GM18508 (cell line): ENCODE data around the gene LARP4B.

Experiments used
- ATAC-seq: cut with Tn5 transposase; IDR thresholded peaks from one replicate; pipeline ENCODE4 v1.9.1; 2021; ENCODE audit warnings: moderate number of reproducible peaks; ENCODE audit not compliant: insufficient read depth, unreplicated experiment

LARP4B gene

GRCh38 chr10:929960-930624 lies 1.4 kb downstream of the LARP4B start:
- ATAC-seq, result no peak

GRCh38 chr10:927131-927530 lies 4.4 kb downstream of the LARP4B start:
- ATAC-seq, result no peak

GRCh38 chr10:926075-926698 lies 5.3 kb downstream of the LARP4B start:
- ATAC-seq, result no peak

DNA sequence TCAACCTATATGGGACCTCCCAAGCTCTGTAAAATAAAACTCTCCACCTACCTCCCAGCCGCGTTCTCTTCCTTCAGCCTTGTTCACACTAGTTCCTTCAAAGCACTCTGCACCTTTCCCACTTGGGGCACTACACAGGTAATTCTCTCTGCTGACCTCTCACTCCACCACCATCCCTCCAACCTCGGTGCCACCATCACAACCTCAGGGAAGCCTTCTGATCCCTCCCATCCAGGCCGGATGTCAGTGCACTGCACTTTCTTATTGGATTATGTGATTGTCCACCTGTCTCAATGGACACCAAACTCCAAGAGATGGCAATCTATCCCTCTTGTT lies 7.0 kb downstream of the LARP4B start:
- no peak for ATAC-seq

DNA sequence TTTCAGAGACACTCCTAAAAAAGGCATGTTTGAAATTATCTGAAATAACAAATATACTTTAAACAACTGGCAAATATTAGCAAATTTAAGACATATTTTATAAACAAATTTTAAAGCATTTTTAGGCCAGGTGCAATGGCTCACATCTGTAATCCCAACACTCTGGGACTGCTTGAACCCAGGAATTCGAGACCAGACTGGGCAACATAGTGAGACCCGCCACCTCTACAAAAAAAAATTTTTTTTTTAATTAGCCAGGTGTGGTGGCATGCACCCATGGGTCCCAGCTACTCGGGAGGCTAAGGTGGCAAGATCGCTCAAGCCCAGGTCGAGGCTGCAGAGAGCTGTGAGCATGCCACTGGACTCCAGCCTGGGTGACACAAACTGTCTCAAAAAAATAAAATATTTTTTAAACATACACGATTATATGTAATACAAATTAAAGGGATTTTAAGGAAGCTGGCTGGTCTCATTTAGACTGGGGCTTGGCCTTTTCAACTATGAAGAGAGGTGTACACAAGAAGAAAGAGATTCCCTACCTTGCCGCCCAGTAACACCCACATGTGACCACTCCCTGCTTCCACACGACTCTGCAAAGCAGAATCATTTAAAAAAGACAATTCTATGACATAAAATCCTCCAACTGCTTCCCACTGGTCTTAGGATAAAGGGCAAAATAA lies 7.5 kb downstream of the LARP4B start:
- ATAC-seq, result no peak

GRCh38 chr10:921471-922414 lies 9.8 kb downstream of the LARP4B start:
- no peak for ATAC-seq

- no peak for ATAC-seq
Measured at GRCh38 chr10:920450-920849, 11.1 kb downstream of the LARP4B start.

GRCh38 chr10:919481-919880 lies 12.0 kb downstream of the LARP4B start:
- ATAC-seq, result no peak

GRCh38 chr10:917999-918398 lies 13.5 kb downstream of the LARP4B start:
- no peak for ATAC-seq

DNA sequence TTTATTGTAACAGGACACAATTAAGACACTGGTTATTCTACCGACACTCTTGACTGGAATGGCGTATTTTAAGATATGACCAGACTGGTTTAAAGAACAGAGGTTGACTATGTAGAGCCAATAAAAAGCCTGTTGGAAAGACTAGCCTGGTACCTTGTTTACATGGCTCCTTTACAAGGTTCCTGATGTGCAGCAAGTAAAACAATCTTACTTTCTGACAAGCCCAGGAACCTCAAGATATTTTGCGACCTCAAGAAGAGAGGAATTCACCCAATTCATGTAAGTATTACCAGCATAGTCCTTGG lies 14.1 kb downstream of the LARP4B start:
- ATAC-seq, result no peak

- ATAC-seq, result no peak
Measured at GRCh38 chr10:916716-917415, 14.6 kb downstream of the LARP4B start.

DNA sequence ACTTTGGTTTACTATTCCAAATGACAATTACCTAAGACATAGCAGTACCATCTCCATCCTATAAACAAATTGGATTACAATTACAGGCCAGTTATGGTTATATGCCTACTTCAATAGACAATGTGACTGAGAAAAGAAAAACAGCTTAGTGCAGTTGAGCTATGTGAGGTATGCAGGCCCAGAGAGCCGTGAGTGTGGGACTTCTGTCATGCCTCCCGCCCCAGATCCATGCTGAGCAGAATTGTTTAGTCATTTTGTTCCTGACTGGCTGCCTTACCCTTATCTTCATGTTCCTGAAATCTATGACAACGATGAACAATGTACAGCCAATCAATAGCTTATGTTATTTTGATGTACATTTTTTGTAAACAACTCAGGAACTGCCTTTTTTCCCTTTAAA lies 21.7 kb downstream of the LARP4B start:
- ATAC-seq, result no peak

GRCh38 chr10:905972-906371 lies 25.5 kb downstream of the LARP4B start:
- no peak for ATAC-seq

DNA sequence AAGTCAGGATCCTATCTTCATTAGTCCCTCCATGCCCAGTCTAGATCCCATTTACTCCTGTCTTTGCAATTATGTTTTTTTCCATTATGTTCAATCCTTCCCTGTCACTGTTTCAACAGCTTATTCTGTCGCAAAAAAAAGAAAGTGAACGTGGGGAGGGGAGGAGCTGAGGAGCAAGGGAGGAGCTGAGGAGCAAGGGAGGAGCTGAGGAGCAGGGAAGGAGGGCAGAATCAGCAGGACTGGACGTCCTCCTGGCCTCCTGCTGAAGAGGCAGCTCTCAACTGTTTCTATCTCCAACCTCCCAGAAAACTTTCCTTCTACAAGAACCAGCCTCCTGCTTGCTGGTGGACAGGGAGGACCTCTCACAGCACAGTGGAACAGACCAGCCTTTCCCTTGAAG lies 26.0 kb downstream of the LARP4B start:
- ATAC-seq, result no peak

GRCh38 chr10:904403-904802 lies 27.1 kb downstream of the LARP4B start:
- ATAC-seq, result no peak

- ATAC-seq, result no peak
Measured at GRCh38 chr10:898141-898540, 33.4 kb downstream of the LARP4B start.

DNA sequence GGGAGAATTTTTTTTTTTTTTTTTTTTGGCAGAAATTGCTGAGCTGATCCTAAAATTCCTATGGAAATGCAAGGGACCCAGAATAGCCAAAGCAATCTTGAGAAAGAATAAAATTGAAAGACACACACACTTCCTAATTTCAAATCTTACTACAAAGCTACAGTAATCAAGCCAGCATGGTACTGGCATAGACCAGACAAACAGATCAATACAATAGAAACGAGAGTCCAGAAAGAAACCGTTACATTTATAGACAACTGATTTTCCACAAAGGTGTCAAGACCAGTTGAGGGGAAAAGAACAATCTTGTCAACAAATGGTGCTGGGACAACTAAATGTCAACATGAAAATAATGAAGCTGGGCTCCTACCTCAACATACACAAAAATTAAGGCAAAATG lies 34.5 kb downstream of the LARP4B start:
- no peak for ATAC-seq

GRCh38 chr10:895324-895723 lies 36.2 kb downstream of the LARP4B start:
- ATAC-seq, result no peak

- no peak for ATAC-seq
Measured at GRCh38 chr10:878895-879294, 52.6 kb downstream of the LARP4B start.

DNA sequence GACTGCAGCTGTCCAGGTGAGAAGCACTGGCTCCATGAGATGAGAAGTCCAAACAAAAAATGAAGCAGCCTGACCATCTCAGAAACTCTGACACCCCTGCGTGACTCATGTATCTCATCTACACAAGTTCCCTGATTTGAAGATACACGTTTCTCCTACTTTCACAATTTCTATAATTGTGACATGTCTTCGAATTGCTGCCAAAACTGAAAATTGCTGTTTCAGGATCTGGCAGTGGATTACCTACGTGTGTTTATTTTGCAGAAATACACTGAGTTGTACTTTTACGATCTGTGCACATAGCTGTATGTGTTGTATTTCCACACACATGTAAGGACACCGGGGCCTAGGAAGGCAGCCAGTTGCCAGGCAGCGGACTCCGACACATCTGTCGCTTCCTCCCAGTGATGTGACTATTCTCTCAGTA lies 53.2 kb downstream of the LARP4B start:
- no peak for ATAC-seq
